HepG2 (cell line): ENCODE results near the gene NKX6-2. TPM values are rescaled to one million over a fixed set of nuclear protein-coding genes. Genes with fewer than 3 reads are reported as not detected.

Experiments used
- ETV6 ChIP-seq: sonication (generic); formaldehyde crosslinking; conservative IDR thresholded peaks from 2 replicates; pipeline ENCODE4 v1.4.0; 2020; ENCODE audit warnings: missing genetic modification reagents
- GTF2F1 ChIP-seq: fragments of 150-350 bp; IDR thresholded peaks from 2 replicates; pipeline ENCODE4 v1.6.1; 2014; ENCODE audit warnings: low read length
- KIAA2018 ChIP-seq: sonication (generic); formaldehyde crosslinking; IDR thresholded peaks from 2 replicates; pipeline ENCODE4 v1.5.0; 2020; ENCODE audit warnings: mild to moderate bottlenecking, missing genetic modification reagents, borderline replicate concordance
- MXI1 ChIP-seq: IDR thresholded peaks from 3 replicates; pipeline ENCODE4 v1.6.1; 2012; ENCODE audit warnings: low read depth, low read length, inconsistent platforms, borderline replicate concordance
- NFATC3 ChIP-seq: sonication (generic); formaldehyde crosslinking; IDR thresholded peaks from 2 replicates; pipeline ENCODE4 v1.5.1; 2020; ENCODE audit warnings: mild to moderate bottlenecking, missing genetic modification reagents
- TAF1 ChIP-seq: sonication (generic); formaldehyde crosslinking; IDR thresholded peaks from 2 replicates; pipeline ENCODE4 v1.4.0; 2020; ENCODE audit warnings: missing genetic modification reagents
- THAP9 ChIP-seq: sonication (generic); formaldehyde crosslinking; IDR thresholded peaks from 2 replicates; pipeline ENCODE4; 2020; ENCODE audit warnings: missing genetic modification reagents, mild to moderate bottlenecking, borderline replicate concordance
- ZBTB43 ChIP-seq: sonication (generic); formaldehyde crosslinking; conservative IDR thresholded peaks from 2 replicates; pipeline ENCODE4 v1.4.0; 2020; ENCODE audit warnings: missing genetic modification reagents
- ZNF580 ChIP-seq: IDR thresholded peaks from 2 replicates; pipeline ENCODE4 v1.6.1; 2016; ENCODE audit warnings: low read depth, borderline replicate concordance
- ZNF629 ChIP-seq: sonication (generic); formaldehyde crosslinking; conservative IDR thresholded peaks from 2 replicates; pipeline ENCODE4 v1.5.0; 2020; ENCODE audit warnings: missing genetic modification reagents
- ZNF709 ChIP-seq: sonication (generic); formaldehyde crosslinking; IDR thresholded peaks from 2 replicates; pipeline ENCODE4 v1.5.0; 2020; ENCODE audit warnings: mild to moderate bottlenecking, missing genetic modification reagents
- polyA plus RNA-seq, 8 experiments: library from polyadenylated mRNA; depleted of rRNA in 3 of 8; stranded (reverse) in 7 of 8; unstranded in 1 of 8; fragments of >200 nt; fragmentation: Illumina TruSeq in 4 of 8; extraction: Trizol in 4 of 8; gene quantifications; 2 replicates each; pipeline versions ENCODE4 v1.2.1 to v1.2.3, GENCODE V29; 2011 to 2016; ENCODE audit warnings: low read depth in 4 of 8, missing spikeins in 1 of 8, mixed read lengths in 1 of 8; ENCODE audit not compliant: insufficient read depth in 1 of 8
- total RNA-seq, 5 experiments: library from RNA; depleted of rRNA; stranded (reverse); fragments of >200 nt; fragmentation: Illumina TruSeq; extraction: Trizol; gene quantifications; 2 replicates each; pipeline ENCODE4 v1.2.3, GENCODE V29; 2016; ENCODE audit warnings: low read depth in 1 of 5

Gene NKX6-2
- total and polyA plus RNA-seq, 2 of the 13 experiments (the other 11 are each of a cell fraction or from before 2014, with no cell fraction given), result not detected

GRCh38 chr10:132744839-132745238 lies 41.1 kb downstream of the NKX6-2 start (continued):
- TF ChIP-seq KIAA2018 (CRISPR knock-in tag), result no peak
- TF ChIP-seq TAF1 (CRISPR knock-in tag), result no peak
- TF ChIP-seq ZNF709 (CRISPR knock-in tag), result no peak
- no peak for TF ChIP-seq NFATC3 (CRISPR knock-in tag)
- no peak for TF ChIP-seq THAP9 (CRISPR knock-in tag)
- no peak for TF ChIP-seq MXI1
- no peak for TF ChIP-seq ZNF629
- TF ChIP-seq ZNF580 (CRISPR knock-in tag), result no peak
- TF ChIP-seq GTF2F1, result no peak
- no peak for TF ChIP-seq ETV6 (CRISPR knock-in tag)
- TF ChIP-seq ZBTB43 (CRISPR knock-in tag), result no peak
